AG09319 (cell line): Measurements from ENCODE around the gene NPAS3.

Experiments used
- DNase-seq: peaks from one replicate; pipeline ENCODE4 v3.0.0-alpha.2; 2010; ENCODE audit warnings: low read depth; ENCODE audit errors: extremely low read depth
- CTCF ChIP-seq: IDR thresholded peaks from 2 replicates; pipeline ENCODE4 v1.5.1; 2011; ENCODE audit warnings: low read depth, mild to moderate bottlenecking, inconsistent platforms, low read length, moderate library complexity

NPAS3 gene

GRCh38 chr14:33675415-33676130 lies 736.9 kb downstream of the NPAS3 start:
- no peak for TF ChIP-seq CTCF
- no peak for DNase-seq

GRCh38 chr14:33676135-33676566 lies 737.5 kb downstream of the NPAS3 start:
- no peak for DNase-seq
- TF ChIP-seq CTCF, result peak; percentile 51

- DNase-seq, result no peak
- TF ChIP-seq CTCF, result no peak
Observed at GRCh38 chr14:33676891-33677290, 738.2 kb downstream of the NPAS3 start.

- no peak for DNase-seq
- no peak for TF ChIP-seq CTCF
Observed at GRCh38 chr14:33678005-33678404, 739.3 kb downstream of the NPAS3 start.

- DNase-seq, result no peak
- TF ChIP-seq CTCF, result no peak
Observed at GRCh38 chr14:33679025-33679424, 740.3 kb downstream of the NPAS3 start.

GRCh38 chr14:33679461-33680225 lies 741.0 kb downstream of the NPAS3 start:
- TF ChIP-seq CTCF, result no peak
- DNase-seq, result no peak

GRCh38 chr14:33680873-33681272 lies 742.2 kb downstream of the NPAS3 start:
- no peak for TF ChIP-seq CTCF
- no peak for DNase-seq
